H1 (cell line): ENCODE measurements around the gene LIPF. TPM values are rescaled to one million over a fixed set of nuclear protein-coding genes. Genes with fewer than 3 reads are reported as not detected.

Experiments
- CTCF ChIA-PET: fragments of 300-600 bp; sonication (Branson Sonifier 250); formaldehyde crosslinking; loops from one replicate; lab custom pipeline; 2021; ENCODE audit not compliant: partially characterized antibody; lab: Charles Lee
- POLR2A ChIA-PET: fragments of 300-600 bp; sonication (Branson Sonifier 250); formaldehyde crosslinking; loops from one replicate; lab custom pipeline; 2021; ENCODE audit warnings: inconsistent platforms; ENCODE audit not compliant: partially characterized antibody; lab: Charles Lee
- DNase-seq, 2 experiments: peaks; one replicate each; pipeline versions ENCODE4 v3.0.0 to v3.0.0-alpha.2; 2010 to 2022; ENCODE audit warnings: low spot score in 2 of 2, low read depth in 1 of 2, mixed read lengths in 1 of 2
- FAIRE-seq: peaks from 2 replicates; lab custom pipeline; 2011; peaks lifted over from hg19 to GRCh38; lab: Jason Lieb, UNC
- H2AFZ ChIP-seq: 2 replicates; pipeline ENCODE4 v1.8.1; 2012; ENCODE audit warnings: low read length, inconsistent platforms
- H2AK5ac ChIP-seq: 2 replicates; pipeline ENCODE4 v1.6.1; 2013; ENCODE audit warnings: low read depth, low read length
- H2BK120ac ChIP-seq: replicated peaks from 2 replicates; pipeline ENCODE3; 2013; ENCODE audit warnings: low read depth, low read length, inconsistent platforms
- H2BK12ac ChIP-seq: 2 replicates; pipeline ENCODE4 v1.6.1; 2013; ENCODE audit warnings: low read depth, low read length
- H2BK15ac ChIP-seq: 2 replicates; pipeline ENCODE4 v1.6.1; 2013; ENCODE audit warnings: low read length
- H2BK20ac ChIP-seq: 2 replicates; pipeline ENCODE4 v1.6.1; 2013; ENCODE audit warnings: low read length
- H2BK5ac ChIP-seq: 2 replicates; pipeline ENCODE4 v1.6.1; 2013; ENCODE audit warnings: low read depth, low read length
- H3K14ac ChIP-seq: 2 replicates; pipeline ENCODE4 v1.6.1; 2013; ENCODE audit warnings: inconsistent platforms; ENCODE audit not compliant: insufficient read length
- H3K18ac ChIP-seq: 2 replicates; pipeline ENCODE4 v1.6.1; 2013; ENCODE audit warnings: low read length; ENCODE audit errors: extremely low read depth
- H3K23ac ChIP-seq: 2 replicates; pipeline ENCODE4 v1.6.1; 2013; ENCODE audit warnings: inconsistent platforms; ENCODE audit not compliant: insufficient read length
- H3K23me2 ChIP-seq: 2 replicates; pipeline ENCODE4 v1.6.1; 2013; ENCODE audit warnings: low read depth, low read length
- H3K27ac ChIP-seq: 2 replicates; pipeline ENCODE4 v1.6.1; 2011; ENCODE audit warnings: low read depth, low read length, inconsistent platforms
- H3K27me3 ChIP-seq, 4 experiments: replicated peaks in 1 of 4; 1 replicate in 1 of 4; 2 replicates in 3 of 4; pipeline versions ENCODE4 v1.6.1 to v1.8.1; 2011 to 2013; ENCODE audit warnings: low read length in 3 of 4, mild to moderate bottlenecking in 3 of 4, inconsistent platforms in 2 of 4, mixed read lengths in 2 of 4, moderate library complexity in 1 of 4; ENCODE audit not compliant: control insufficient read depth in 3 of 4, insufficient read depth in 3 of 4; ENCODE audit errors: extremely low read depth in 1 of 4
- H3K36me3 ChIP-seq, 4 experiments: 2 replicates each; pipeline versions ENCODE4 v1.6.1 to v1.8.1; 2011 to 2013; ENCODE audit warnings: mild to moderate bottlenecking in 4 of 4, low read length in 3 of 4, moderate library complexity in 2 of 4, control low read depth in 1 of 4, inconsistent platforms in 1 of 4; ENCODE audit not compliant: insufficient read depth in 4 of 4, control insufficient read depth in 2 of 4
- H3K4ac ChIP-seq: replicated peaks from 2 replicates; pipeline ENCODE3; 2013; ENCODE audit warnings: low read length, low read depth, mixed read lengths, inconsistent platforms; ENCODE audit not compliant: insufficient read length
- H3K4me1 ChIP-seq, 4 experiments: replicated peaks in 1 of 4; 1 replicate in 1 of 4; 2 replicates in 3 of 4; pipeline versions ENCODE4 v1.6.1 to v1.8.1; 2011 to 2013; ENCODE audit warnings: low read length in 3 of 4, inconsistent platforms in 2 of 4, mixed read lengths in 1 of 4; ENCODE audit not compliant: insufficient read depth in 4 of 4, control insufficient read depth in 3 of 4
- H3K4me2 ChIP-seq, 2 experiments: 2 replicates each; pipeline versions ENCODE4 v1.6.1 to v1.8.1; 2011 to 2013; ENCODE audit warnings: low read depth in 2 of 2, low read length in 2 of 2, control low read depth in 1 of 2, inconsistent platforms in 1 of 2, mild to moderate bottlenecking in 1 of 2; ENCODE audit not compliant: insufficient read depth in 1 of 2
- H3K4me3 ChIP-seq, 4 experiments: fragments of 200-600, 300-600 bp in 1 of 4; sonication (generic), shearing (Covaris generic), sonication (Bioruptor Twin) in 1 of 4; 2 replicates each; pipeline versions ENCODE4 v1.5.1 to v1.8.1; 2011 to 2016; ENCODE audit warnings: low read length in 4 of 4, low read depth in 3 of 4, control low read depth in 2 of 4, inconsistent platforms in 2 of 4, mild to moderate bottlenecking in 2 of 4, mixed read lengths in 1 of 4, moderate library complexity in 1 of 4; ENCODE audit not compliant: insufficient read depth in 2 of 4; ENCODE audit errors: extremely low read depth in 1 of 4
- H3K56ac ChIP-seq: replicated peaks from 2 replicates; pipeline ENCODE3; 2013; ENCODE audit warnings: low read depth, mild to moderate bottlenecking, mixed read lengths, low read length, inconsistent platforms; ENCODE audit not compliant: insufficient read length
- H3K79me1 ChIP-seq: 2 replicates; pipeline ENCODE4 v1.6.1; 2013; ENCODE audit warnings: low read depth, low read length, control low read depth
- H3K79me2 ChIP-seq, 2 experiments: 2 replicates each; pipeline versions ENCODE4 v1.6.1 to v1.8.1; 2012 to 2013; ENCODE audit warnings: low read length in 2 of 2, mild to moderate bottlenecking in 2 of 2, inconsistent platforms in 1 of 2; ENCODE audit not compliant: insufficient read depth in 2 of 2, control insufficient read depth in 1 of 2
- H3K9ac ChIP-seq, 4 experiments: replicated peaks in 1 of 4; 1 replicate in 1 of 4; 2 replicates in 3 of 4; pipeline versions ENCODE4 v1.6.1 to v1.8.1; 2011 to 2013; ENCODE audit warnings: low read depth in 3 of 4, low read length in 3 of 4, control low read depth in 2 of 4, mild to moderate bottlenecking in 2 of 4, moderate library complexity in 2 of 4, inconsistent platforms in 1 of 4; ENCODE audit errors: extremely low read depth in 1 of 4
- H3K9me3 ChIP-seq, 2 experiments: 2 replicates each; pipeline versions ENCODE4 v1.6.1 to v1.8.1; 2012 to 2013; ENCODE audit warnings: mild to moderate bottlenecking in 2 of 2, moderate library complexity in 2 of 2, control low read depth in 1 of 2, inconsistent platforms in 1 of 2, low read depth in 1 of 2, low read length in 1 of 2, mixed read lengths in 1 of 2; ENCODE audit not compliant: insufficient read depth in 2 of 2
- H4K20me1 ChIP-seq, 2 experiments: replicated peaks in 1 of 2; 2 replicates each; pipeline versions ENCODE3 to v1.8.1; 2011 to 2013; ENCODE audit warnings: inconsistent platforms in 2 of 2, low read length in 2 of 2, mild to moderate bottlenecking in 1 of 2; ENCODE audit not compliant: insufficient read depth in 2 of 2, control insufficient read depth in 1 of 2
- H4K5ac ChIP-seq: 2 replicates; pipeline ENCODE4 v1.6.1; 2013; ENCODE audit warnings: low read length, low read depth, mixed read lengths, inconsistent platforms; ENCODE audit not compliant: insufficient read length
- H4K8ac ChIP-seq: 2 replicates; pipeline ENCODE4 v1.8.0; 2013; ENCODE audit warnings: mild to moderate bottlenecking, moderate library complexity, low read length, inconsistent platforms; ENCODE audit not compliant: insufficient read depth; ENCODE audit errors: extremely low read depth
- H4K91ac ChIP-seq: replicated peaks from 2 replicates; pipeline ENCODE3; 2013; ENCODE audit warnings: low read length, mixed read lengths, inconsistent platforms; ENCODE audit not compliant: insufficient read length
- FOSL1 ChIP-seq: IDR thresholded peaks from 2 replicates; pipeline ENCODE4 v1.6.1; 2011; ENCODE audit warnings: mild to moderate bottlenecking, low read depth, low read length, moderate library complexity; ENCODE audit not compliant: insufficient read depth
- JUN ChIP-seq: IDR thresholded peaks from 2 replicates; pipeline ENCODE4 v1.6.1; 2011; ENCODE audit warnings: low read depth, mild to moderate bottlenecking, improper control_type of control experiment, low read length
- MAFK ChIP-seq: IDR thresholded peaks from 2 replicates; pipeline ENCODE4 v1.6.1; 2012; ENCODE audit warnings: low read depth, mild to moderate bottlenecking, improper control_type of control experiment, low read length
- NANOG ChIP-seq: IDR thresholded peaks from 2 replicates; pipeline ENCODE4 v1.6.1; 2011; ENCODE audit warnings: low read length, low read depth, mild to moderate bottlenecking, inconsistent platforms; ENCODE audit not compliant: insufficient read depth, poor library complexity, severe bottlenecking
- RAD21 ChIP-seq, 2 experiments: IDR thresholded peaks in 1 of 2; conservative IDR thresholded peaks in 1 of 2; 2 replicates each; pipeline ENCODE4 v1.6.1; 2011; ENCODE audit warnings: low read depth in 2 of 2, low read length in 2 of 2, improper control_type of control experiment in 1 of 2, inconsistent platforms in 1 of 2, mild to moderate bottlenecking in 1 of 2, moderate library complexity in 1 of 2
- SUZ12 ChIP-seq: fragments of 200-600 bp; sonication (generic); IDR thresholded peaks from 2 replicates; pipeline ENCODE4 v1.6.1; 2012; ENCODE audit warnings: mild to moderate bottlenecking, inconsistent platforms, low read length, moderate library complexity, mixed read lengths
- polyA plus RNA-seq, 7 experiments: library from polyadenylated mRNA; depleted of rRNA in 3 of 7; stranded (reverse) in 5 of 7; unstranded in 2 of 7; fragments of >200 nt in 5 of 7; fragments of 200-250 nt in 2 of 7; gene quantifications; 1 replicate in 5 of 7; 2 replicates in 1 of 7; 4 replicates in 1 of 7; pipeline versions ENCODE4 v1.2.1 to v1.2.3, GENCODE V29; 2011 to 2013; ENCODE audit warnings: missing spikeins in 2 of 7, mixed read lengths in 2 of 7
- total RNA-seq: library from RNA; stranded (reverse); fragmentation: NEBNext Ultra II Directional; extraction: Animal tissue kit (Norgen Biotek cat#: 25700); gene quantifications from 2 replicates; pipeline ENCODE4 v1.2.1, GENCODE V29; 2021

The LIPF gene
- total and polyA plus RNA-seq, 2 of the 8 experiments (the other 6 are each of a cell fraction or from before 2014, with no cell fraction given): not detected

GRCh38 chr10:88651101-88651551 lies 13.1 kb upstream of the LIPF start:
- Histone ChIP-seq H3K27ac (no peak overlapping the region), H3K9ac (no peak overlapping the region)
- TF ChIP-seq MAFK (no peak), NANOG (no peak), JUN (no peak), FOSL1 (no peak), SUZ12 (no peak), RAD21 (IDR thresholded peaks at IDR 0.05 in 1 of 2, conservative IDR thresholded peaks at IDR 0.05 in 1 of 2; ENCODE audit: low read depth in 2 of 2, low read length in 2 of 2) (no peak)
- TF ChIP-seq, all 59 proteins: peak for 0

More at GRCh38 chr10:88651101-88651551, 13.1 kb upstream of the LIPF start:
- Histone ChIP-seq H3K4ac (no peak overlapping the region), H2BK120ac (no peak overlapping the region), H3K79me2 (no peaks in the 10 kb centered on the region), H3K23ac (no peak overlapping the region), H3K4me2 (no peak overlapping the region), H2BK15ac (no peak overlapping the region), H3K56ac (no peak overlapping the region), H4K91ac (no peak overlapping the region), H2BK5ac (no peak overlapping the region), H3K27me3 (no peaks in the 10 kb centered on the region), H3K4me3 (no peak overlapping the region), H3K18ac (no peak overlapping the region), H3K9me3 (no peaks in the 10 kb centered on the region), H4K20me1 (no peaks in the 10 kb centered on the region), H2BK20ac (no peak overlapping the region), H3K79me1 (no peaks in the 10 kb centered on the region), H4K5ac (no peak overlapping the region), H2AK5ac (no peak overlapping the region), H2AFZ (no peak overlapping the region), H3K23me2 (no peaks in the 10 kb centered on the region), H3K36me3 (no peaks in the 10 kb centered on the region), H4K8ac (no peak overlapping the region), H3K4me1 (no peaks in the 10 kb centered on the region), H2BK12ac (no peak overlapping the region), H3K14ac (no peak overlapping the region)
- DNase-seq: no peak
- FAIRE-seq: no peak
- CTCF ChIA-PET: interaction anchor here (2.1 kb wide), 1 partner anchor 69 kb away, joined by 7 read pairs; the partner anchor contains the start of gene RNLS
- POLR2A ChIA-PET: no interaction called here
